Fibroblast of skin of right quadriceps (primary cell): ENCODE measurements around the gene TMEM184B.
A peak's percentile ranks its signal among the peaks of the same experiment; 100 is the strongest.
"Not testable (repeated sequence)": the region's sequence is repeated elsewhere in the genome, so short reads cannot be mapped to it uniquely, and the experiment has no call there.

Experiments used
- DNase-seq: peaks from one replicate; pipeline ENCODE4 v3.0.0-alpha.2; 2013

TMEM184B gene

GRCh38 chr22:38177926-38178604 is 94.7 kb downstream of the TMEM184B start:
- peak; percentile 80 for DNase-seq

GRCh38 chr22:38177571-38177925 is 95.3 kb downstream of the TMEM184B start:
- not testable (repeated sequence) for DNase-seq

GRCh38 chr22:38177044-38177443 is 95.8 kb downstream of the TMEM184B start:
- no peak for DNase-seq

GRCh38 chr22:38176170-38176741 is 96.6 kb downstream of the TMEM184B start:
- peak; percentile 47 for DNase-seq

GRCh38 chr22:38175206-38176118 is 97.3 kb downstream of the TMEM184B start:
- DNase-seq = no peak

GRCh38 chr22:38174626-38175025 is 98.2 kb downstream of the TMEM184B start:
- no peak for DNase-seq

- DNase-seq = no peak
Measured at GRCh38 chr22:38173641-38173906, 99.2 kb downstream of the TMEM184B start.

- DNase-seq = no peak
Measured at GRCh38 chr22:38172832-38173640, 99.8 kb downstream of the TMEM184B start.

GRCh38 chr22:38171927-38172831 is 100.6 kb downstream of the TMEM184B start:
- no peak for DNase-seq

- DNase-seq = no peak
Measured at GRCh38 chr22:38170469-38170868, 102.3 kb downstream of the TMEM184B start.
